ENCODE results near the gene GPD1L. TPM values are rescaled to one million over a fixed set of nuclear protein-coding genes. Genes with fewer than 3 reads are reported as not detected.

The GPD1L gene
- total and polyA plus RNA-seq, 10 of the 15 experiments (the other 5 are each of a cell fraction or from before 2014, with no cell fraction given): 0.77 to 4.8 (median 3.9) TPM

DNA sequence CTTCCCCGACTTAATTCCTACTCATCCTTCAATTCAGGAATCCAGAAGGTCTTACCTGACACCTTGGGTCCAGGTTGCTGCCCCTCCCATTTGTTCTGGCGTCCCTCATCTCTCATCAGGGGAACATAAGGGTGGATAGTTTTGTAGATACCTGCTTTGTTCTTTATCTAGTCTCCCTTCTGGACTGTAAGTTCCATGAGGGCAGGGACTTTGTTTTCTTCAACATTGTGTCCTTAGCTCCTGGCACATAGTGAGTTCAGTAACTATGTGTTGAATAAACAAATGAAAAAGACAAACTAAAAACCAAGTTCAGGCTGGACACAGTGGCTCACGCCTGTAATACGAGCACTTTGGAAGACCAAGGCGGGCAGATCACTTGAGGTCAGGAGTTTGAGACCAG is 13.2 kb upstream of the GPD1L start:
- FAIRE-seq (no peak), DNase-seq (ENCODE audit: low read depth, low spot score) (no peak), ATAC-seq (no peak)
- Histone ChIP-seq H3K4me3 (no peak overlapping the region), H2AFZ (ENCODE audit: control insufficient read depth, low read depth, low read length) (no peak overlapping the region), H3K4me2 (ENCODE audit: control insufficient read depth, insufficient read depth) (no peak overlapping the region), H3K9ac (ENCODE audit: control insufficient read depth, insufficient read depth, low read length) (no peak overlapping the region), H3K27ac (ENCODE audit: control insufficient read depth, insufficient read depth) (no peak overlapping the region), H3K9me3 (replicated peaks; ENCODE audit: control insufficient read depth, insufficient read depth, low read length) (no peaks in the 10 kb centered on the region), H3K27me3 (replicated peaks in 1 of 2; ENCODE audit: control insufficient read depth in 2 of 2, insufficient read depth in 2 of 2, low read length in 1 of 2) (no peaks in the 10 kb centered on the region), H3K4me1 (ENCODE audit: control insufficient read depth, insufficient read depth, low read length) (peaks cover 6% of the 10 kb centered on the region), H4K20me1 (ENCODE audit: control insufficient read depth, insufficient read depth) (no peaks in the 10 kb centered on the region), H3K36me3 (ENCODE audit: control insufficient read depth in 2 of 2, insufficient read depth in 2 of 2, low read length in 1 of 2) (no peaks in the 10 kb centered on the region), H3K79me2 (ENCODE audit: control insufficient read depth, insufficient read depth, low read length) (no peaks in the 10 kb centered on the region)
- RAD21 ChIA-PET (ENCODE audit: unreplicated experiment): no interaction called here
- CTCF ChIA-PET: no interaction called here
- in situ Hi-C loops (cut with MboI): no loop called here
- no TSS peak for BruUV-seq (replicated peaks)
- TF ChIP-seq HCFC1 (IDR thresholded peaks at IDR 0.05; ENCODE audit: low read length) (no peak), SKIL (IDR thresholded peaks at IDR 0.05; ENCODE audit: low read depth, poor library complexity, severe bottlenecking) (no peak), BRCA1 (IDR thresholded peaks at IDR 0.05; ENCODE audit: low read depth, low read length) (no peak), MTA2 (IDR thresholded peaks at IDR 0.05; ENCODE audit: low read depth) (no peak), ZNF217 (IDR thresholded peaks at IDR 0.05) (no peak), ZNF622 (IDR thresholded peaks at IDR 0.05) (no peak), BCL3 (IDR thresholded peaks at IDR 0.05; ENCODE audit: borderline replicate concordance, insufficient read depth, low read depth, low read length, poor library complexity, severe bottlenecking) (no peak)
- intact Hi-C loops (cut with micrococcal nuclease; ENCODE audit: unreplicated experiment): no loop called here
- SMC1A ChIA-PET (ENCODE audit: uncharacterized antibody, unreplicated experiment): no interaction called here
- WGBS (ENCODE audit: insufficient coverage, insufficient replicate concordance, low lambda C conversion rate, missing lambda C conversion rate): 95% methylated on average over 5 of the region's 5 CpGs
- POLR2A ChIA-PET: no interaction called here

Data from GM12878 (cell line).